SK-N-SH (cell line): ENCODE results near the gene XK.

ENCODE experiments used
- EP300 ChIP-seq, 2 experiments: IDR thresholded peaks; 2 replicates each; pipeline versions ENCODE4 v1.4.0 to v1.6.1; 2012; ENCODE audit warnings: borderline replicate concordance in 1 of 2, low read depth in 1 of 2, low read length in 1 of 2
- GABPA ChIP-seq: IDR thresholded peaks from 2 replicates; pipeline ENCODE4 v1.4.0; 2012; ENCODE audit warnings: low read depth, mild to moderate bottlenecking
- POLR2AphosphoS5 ChIP-seq: IDR thresholded peaks from 2 replicates; pipeline ENCODE4 v1.6.1; 2012; ENCODE audit warnings: low read depth, low read length
- RAD21 ChIP-seq: IDR thresholded peaks from 2 replicates; pipeline ENCODE4 v1.6.1; 2012; ENCODE audit warnings: mild to moderate bottlenecking, low read length
- TF ChIP-seq, protein P1 (sequence below): fragments of 200-600 bp; sonication (generic); IDR thresholded peaks from 2 replicates; pipeline ENCODE4 v1.6.1; 2017; ENCODE audit warnings: antibody characterized with exemption, mild to moderate bottlenecking, moderate library complexity
- TF ChIP-seq, protein P2 (sequence below): IDR thresholded peaks from 2 replicates; pipeline ENCODE4; 2012

DNA sequence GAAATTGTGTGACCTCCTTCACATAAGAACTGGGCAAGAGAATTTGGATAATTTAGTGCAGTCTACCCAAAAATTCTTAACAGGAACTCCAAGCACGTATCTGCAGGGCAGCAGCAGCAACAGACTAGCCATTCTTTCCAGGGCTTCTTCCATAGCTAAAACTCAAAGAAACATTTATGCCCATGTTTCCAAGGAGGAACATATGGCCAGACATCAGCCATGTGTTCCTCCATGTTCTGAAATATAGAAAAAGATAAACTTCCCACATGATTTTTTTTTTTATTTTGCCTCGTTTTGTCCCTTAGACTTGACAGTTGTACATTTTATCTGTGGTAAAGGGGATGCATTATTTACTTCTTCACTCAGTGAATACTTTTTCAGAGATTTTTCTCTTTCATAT is 66.7 kb downstream of the XK start:
- TF ChIP-seq, protein P1, sequence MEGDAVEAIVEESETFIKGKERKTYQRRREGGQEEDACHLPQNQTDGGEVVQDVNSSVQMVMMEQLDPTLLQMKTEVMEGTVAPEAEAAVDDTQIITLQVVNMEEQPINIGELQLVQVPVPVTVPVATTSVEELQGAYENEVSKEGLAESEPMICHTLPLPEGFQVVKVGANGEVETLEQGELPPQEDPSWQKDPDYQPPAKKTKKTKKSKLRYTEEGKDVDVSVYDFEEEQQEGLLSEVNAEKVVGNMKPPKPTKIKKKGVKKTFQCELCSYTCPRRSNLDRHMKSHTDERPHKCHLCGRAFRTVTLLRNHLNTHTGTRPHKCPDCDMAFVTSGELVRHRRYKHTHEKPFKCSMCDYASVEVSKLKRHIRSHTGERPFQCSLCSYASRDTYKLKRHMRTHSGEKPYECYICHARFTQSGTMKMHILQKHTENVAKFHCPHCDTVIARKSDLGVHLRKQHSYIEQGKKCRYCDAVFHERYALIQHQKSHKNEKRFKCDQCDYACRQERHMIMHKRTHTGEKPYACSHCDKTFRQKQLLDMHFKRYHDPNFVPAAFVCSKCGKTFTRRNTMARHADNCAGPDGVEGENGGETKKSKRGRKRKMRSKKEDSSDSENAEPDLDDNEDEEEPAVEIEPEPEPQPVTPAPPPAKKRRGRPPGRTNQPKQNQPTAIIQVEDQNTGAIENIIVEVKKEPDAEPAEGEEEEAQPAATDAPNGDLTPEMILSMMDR: no peak
- no peak for TF ChIP-seq POLR2AphosphoS5
- TF ChIP-seq RAD21: no peak
- TF ChIP-seq GABPA: no peak
- no peak for TF ChIP-seq EP300 (IDR thresholded peaks at IDR 0.05; ENCODE audit: borderline replicate concordance in 1 of 2, low read depth in 1 of 2, low read length in 1 of 2)
- TF ChIP-seq, protein P2, sequence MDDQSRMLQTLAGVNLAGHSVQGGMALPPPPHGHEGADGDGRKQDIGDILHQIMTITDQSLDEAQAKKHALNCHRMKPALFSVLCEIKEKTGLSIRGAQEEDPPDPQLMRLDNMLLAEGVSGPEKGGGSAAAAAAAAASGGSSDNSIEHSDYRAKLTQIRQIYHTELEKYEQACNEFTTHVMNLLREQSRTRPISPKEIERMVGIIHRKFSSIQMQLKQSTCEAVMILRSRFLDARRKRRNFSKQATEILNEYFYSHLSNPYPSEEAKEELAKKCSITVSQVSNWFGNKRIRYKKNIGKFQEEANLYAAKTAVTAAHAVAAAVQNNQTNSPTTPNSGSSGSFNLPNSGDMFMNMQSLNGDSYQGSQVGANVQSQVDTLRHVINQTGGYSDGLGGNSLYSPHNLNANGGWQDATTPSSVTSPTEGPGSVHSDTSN: no peak
